Endodermal cell (in vitro differentiated cells): Measurements from ENCODE around the gene MTCH2. TPM values are rescaled to one million over a fixed set of nuclear protein-coding genes. Genes with fewer than 3 reads are reported as not detected.

Experiments used
- DNase-seq: peaks from one replicate; pipeline ENCODE4 v3.0.0-alpha.2; 2017
- H3K27ac ChIP-seq: 2 replicates; pipeline ENCODE4 v1.5.1; 2013; ENCODE audit warnings: mild to moderate bottlenecking, low read depth, low read length, moderate library complexity
- H3K27me3 ChIP-seq: 2 replicates; pipeline ENCODE4 v1.6.1; 2013; ENCODE audit warnings: mild to moderate bottlenecking, low read length, moderate library complexity; ENCODE audit not compliant: insufficient read depth, control insufficient read depth, poor library complexity, severe bottlenecking
- H3K36me3 ChIP-seq: 2 replicates; pipeline ENCODE4 v1.7.0; 2013; ENCODE audit warnings: mild to moderate bottlenecking, low read length, moderate library complexity; ENCODE audit not compliant: control insufficient read depth, insufficient read depth
- H3K4me1 ChIP-seq: one replicate; pipeline ENCODE4 v1.7.0; 2013; ENCODE audit warnings: low read length; ENCODE audit not compliant: control insufficient read depth, insufficient read depth
- H3K4me3 ChIP-seq: 2 replicates; pipeline ENCODE4 v1.5.1; 2013; ENCODE audit warnings: mild to moderate bottlenecking, low read length, moderate library complexity
- H3K9ac ChIP-seq: 2 replicates; pipeline ENCODE4 v1.6.1; 2013; ENCODE audit warnings: mild to moderate bottlenecking, low read length, moderate library complexity; ENCODE audit not compliant: poor library complexity, severe bottlenecking; ENCODE audit errors: extremely low read depth
- H3K9me3 ChIP-seq: 2 replicates; pipeline ENCODE4 v1.6.1; 2013; ENCODE audit warnings: mild to moderate bottlenecking, low read length, moderate library complexity; ENCODE audit not compliant: control insufficient read depth
- H3K27ac Mint-ChIP-seq: 2 replicates; pipeline ENCODE4 v1.8.0; 2020; ENCODE audit warnings: mixed read lengths
- H3K27me3 Mint-ChIP-seq: 2 replicates; pipeline ENCODE4 v1.8.0; 2021; ENCODE audit warnings: mild to moderate bottlenecking, mixed read lengths; ENCODE audit not compliant: insufficient read depth
- H3K36me3 Mint-ChIP-seq: 2 replicates; pipeline ENCODE4 v1.8.0; 2020; ENCODE audit warnings: low read depth, mixed read lengths
- H3K4me1 Mint-ChIP-seq: 2 replicates; pipeline ENCODE4 v1.8.0; 2020; ENCODE audit warnings: mixed read lengths
- H3K4me3 Mint-ChIP-seq: 2 replicates; pipeline ENCODE4 v1.8.0; 2020; ENCODE audit warnings: mild to moderate bottlenecking, moderate library complexity, mixed read lengths
- H3K9me3 Mint-ChIP-seq: 2 replicates; pipeline ENCODE4 v1.8.0; 2020; ENCODE audit warnings: mild to moderate bottlenecking, mixed read lengths
- CTCF ChIP-seq: fragments of 200-600 bp; sonication (generic); conservative IDR thresholded peaks from 2 replicates; pipeline ENCODE4 v1.5.0; 2021; ENCODE audit warnings: antibody characterized with exemption, mild to moderate bottlenecking
- WGBS, 2 experiments: methylation state at CpG; one replicate each; pipeline versions ENCODE4 v1.1.5 to v1.1.7; 2013; ENCODE audit warnings: missing lambda C conversion rate in 2 of 2, mixed read lengths in 1 of 2; ENCODE audit not compliant: insufficient coverage in 1 of 2, insufficient read length in 1 of 2; 5-methylcytosine and 5-hydroxymethylcytosine counted together
- total RNA-seq, 2 donors: library from RNA; stranded (reverse); fragmentation: NEBNext Ultra II Directional in 1 of 2; extraction: Animal tissue kit (Norgen Biotek cat#: 25700) in 1 of 2; gene quantifications; 2 replicates in 1 of 2; 3 replicates in 1 of 2; pipeline ENCODE4 v1.2.1, GENCODE V29; 2021

MTCH2 gene
- total RNA-seq, 2 donors from 2014 or later = 123 to 147 TPM

- WGBS, 2 experiments = 93 to 96% methylated on average over 5 of the region's 5 CpGs
- Mint-ChIP-seq H3K9me3 (peaks cover 19% of the 10 kb centered on the region), H3K4me3 (no peak overlapping the region), H3K4me1 (no peaks in the 10 kb centered on the region), H3K27ac (no peak overlapping the region), H3K27me3 (no peaks in the 10 kb centered on the region), H3K36me3 (no peaks in the 10 kb centered on the region)
- no peak for TF ChIP-seq CTCF
- Histone ChIP-seq H3K4me1 (no peaks in the 10 kb centered on the region), H3K36me3 (no peaks in the 10 kb centered on the region), H3K4me3 (no peak overlapping the region), H3K9me3 (peaks cover 7% of the 10 kb centered on the region), H3K9ac (no peak overlapping the region), H3K27me3 (no peaks in the 10 kb centered on the region), H3K27ac (no peak overlapping the region)
- DNase-seq = no peak
These were observed 9.6 kb upstream of the MTCH2 start for GRCh38 chr11:47651818-47652469.

- Mint-ChIP-seq H3K9me3 (peaks cover 19% of the 10 kb centered on the region), H3K4me3 (no peak overlapping the region), H3K27ac (no peak overlapping the region), H3K4me1 (no peaks in the 10 kb centered on the region), H3K36me3 (no peaks in the 10 kb centered on the region), H3K27me3 (no peaks in the 10 kb centered on the region)
- TF ChIP-seq CTCF = no peak
- WGBS, 2 experiments = 88 to 89% methylated on average over 2 to 3 of the region's 3 CpGs
- no peaks in the 10 kb centered on the region for H3K36me3 ChIP-seq
- DNase-seq = no peak
- H3K4me1 ChIP-seq = no peaks in the 10 kb centered on the region
- H3K27ac ChIP-seq = no peak overlapping the region
- no peak overlapping the region for H3K9ac ChIP-seq
- H3K9me3 ChIP-seq = peaks cover 7% of the 10 kb centered on the region
- H3K4me3 ChIP-seq = no peak overlapping the region
- no peaks in the 10 kb centered on the region for H3K27me3 ChIP-seq
These were observed 6.9 kb upstream of the MTCH2 start for GRCh38 chr11:47649276-47649675.

- H3K27me3 Mint-ChIP-seq = no peaks in the 10 kb centered on the region
- TF ChIP-seq CTCF = no peak
- Histone ChIP-seq H3K27me3 (no peaks in the 10 kb centered on the region), H3K27ac (no peak overlapping the region), H3K4me3 (no peak overlapping the region), H3K4me1 (no peaks in the 10 kb centered on the region), H3K36me3 (no peaks in the 10 kb centered on the region), H3K9ac (no peak overlapping the region), H3K9me3 (no peaks in the 10 kb centered on the region)
- no peaks in the 10 kb centered on the region for H3K36me3 Mint-ChIP-seq
- DNase-seq = no peak
- H3K9me3 Mint-ChIP-seq = no peaks in the 10 kb centered on the region
- peaks cover 7% of the 10 kb centered on the region for H3K4me1 Mint-ChIP-seq
- WGBS, 2 experiments = 85 to 89% methylated on average over 5 to 6 of the region's 6 CpGs
- no peak overlapping the region for H3K27ac Mint-ChIP-seq
- H3K4me3 Mint-ChIP-seq = no peak overlapping the region
These were observed 3.7 kb upstream of the MTCH2 start for GRCh38 chr11:47646019-47646418.
